ENCODE data around the gene EFNB2. TPM values are rescaled to one million over a fixed set of nuclear protein-coding genes. Genes with fewer than 3 reads are reported as not detected.

Gene EFNB2
- total and polyA plus RNA-seq, 9 donors: 3.7 to 33.2 (median 13.5) TPM

DNA sequence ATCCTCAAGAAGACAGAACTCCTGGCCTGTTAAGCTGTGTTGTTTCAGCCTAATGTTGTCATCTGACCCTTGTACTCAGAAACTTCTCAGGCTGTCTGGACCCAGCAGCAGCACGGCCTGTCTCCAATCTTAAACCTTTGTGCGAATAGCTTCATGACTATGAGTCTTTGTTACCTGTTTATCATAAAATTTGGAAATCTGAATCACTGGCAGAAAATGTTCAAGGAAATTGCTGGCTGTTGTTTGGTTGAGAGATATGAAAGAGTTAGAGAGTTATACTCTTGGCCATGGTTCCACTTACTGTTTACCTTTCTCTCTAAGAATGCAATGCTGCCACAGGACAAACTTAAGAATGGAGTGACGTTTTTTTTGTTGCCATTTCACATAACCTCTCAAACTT is 59.6 kb downstream of the EFNB2 start:
- TF ChIP-seq POLR2A (IDR thresholded peaks at IDR 0.05): no peak
- TF ChIP-seq, protein P1, sequence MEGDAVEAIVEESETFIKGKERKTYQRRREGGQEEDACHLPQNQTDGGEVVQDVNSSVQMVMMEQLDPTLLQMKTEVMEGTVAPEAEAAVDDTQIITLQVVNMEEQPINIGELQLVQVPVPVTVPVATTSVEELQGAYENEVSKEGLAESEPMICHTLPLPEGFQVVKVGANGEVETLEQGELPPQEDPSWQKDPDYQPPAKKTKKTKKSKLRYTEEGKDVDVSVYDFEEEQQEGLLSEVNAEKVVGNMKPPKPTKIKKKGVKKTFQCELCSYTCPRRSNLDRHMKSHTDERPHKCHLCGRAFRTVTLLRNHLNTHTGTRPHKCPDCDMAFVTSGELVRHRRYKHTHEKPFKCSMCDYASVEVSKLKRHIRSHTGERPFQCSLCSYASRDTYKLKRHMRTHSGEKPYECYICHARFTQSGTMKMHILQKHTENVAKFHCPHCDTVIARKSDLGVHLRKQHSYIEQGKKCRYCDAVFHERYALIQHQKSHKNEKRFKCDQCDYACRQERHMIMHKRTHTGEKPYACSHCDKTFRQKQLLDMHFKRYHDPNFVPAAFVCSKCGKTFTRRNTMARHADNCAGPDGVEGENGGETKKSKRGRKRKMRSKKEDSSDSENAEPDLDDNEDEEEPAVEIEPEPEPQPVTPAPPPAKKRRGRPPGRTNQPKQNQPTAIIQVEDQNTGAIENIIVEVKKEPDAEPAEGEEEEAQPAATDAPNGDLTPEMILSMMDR (IDR thresholded peaks at IDR 0.05): no peak
- no peak for TF ChIP-seq EP300 (IDR thresholded peaks at IDR 0.05)
- H3K9me3 ChIP-seq: no peaks in the 10 kb centered on the region
- intact Hi-C loops (cut with DNase I): no loop called here
- no peak for DNase-seq
- no peak overlapping the region for H3K4me3 ChIP-seq
- H3K4me1 ChIP-seq (ENCODE audit: insufficient read depth): no peaks in the 10 kb centered on the region
- WGBS, 3 donors: 67 to 77% (median 70%) methylated on average over 3 of the region's 3 CpGs
- H3K27ac ChIP-seq: no peak overlapping the region
- no peaks in the 10 kb centered on the region for H3K36me3 ChIP-seq
- H3K27me3 ChIP-seq: no peaks in the 10 kb centered on the region

DNA sequence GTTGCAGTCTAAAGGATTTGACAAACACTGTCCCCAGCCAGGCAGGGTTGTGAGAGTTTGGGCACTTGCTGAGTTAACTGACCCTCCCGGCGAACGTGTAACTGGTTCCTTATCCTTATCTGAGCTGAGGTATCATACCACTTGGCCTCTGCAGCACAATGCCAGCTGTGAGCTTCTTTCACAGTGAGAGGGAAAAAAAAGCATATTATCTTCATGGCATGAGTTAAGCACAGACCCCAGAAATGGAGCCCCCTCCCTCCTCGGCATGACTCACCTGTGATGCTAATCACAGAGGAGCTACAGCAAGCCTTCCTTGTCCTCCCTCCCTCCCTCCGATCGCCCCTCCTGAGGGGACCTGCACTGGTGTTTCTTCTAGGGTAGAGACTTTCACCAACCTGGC is 60.5 kb downstream of the EFNB2 start:
- Histone ChIP-seq H3K27me3 (no peaks in the 10 kb centered on the region), H3K4me1 (ENCODE audit: insufficient read depth) (no peaks in the 10 kb centered on the region), H3K4me3 (no peak overlapping the region), H3K36me3 (no peaks in the 10 kb centered on the region), H3K9me3 (no peaks in the 10 kb centered on the region), H3K27ac (no peak overlapping the region)
- no peak for DNase-seq
- 76 to 84% (median 77%) methylated on average over 6 of the region's 6 CpGs for WGBS, 3 donors
- TF ChIP-seq, protein P1 (IDR thresholded peaks at IDR 0.05): no peak
- TF ChIP-seq POLR2A (IDR thresholded peaks at IDR 0.05) (no peak), EP300 (IDR thresholded peaks at IDR 0.05) (no peak)
- intact Hi-C loops (cut with DNase I): no loop called here

- Histone ChIP-seq H3K36me3 (no peaks in the 10 kb centered on the region), H3K27me3 (no peaks in the 10 kb centered on the region), H3K4me1 (ENCODE audit: insufficient read depth) (no peaks in the 10 kb centered on the region), H3K27ac (no peak overlapping the region), H3K9me3 (no peaks in the 10 kb centered on the region), H3K4me3 (no peak overlapping the region)
- 92 to 98% (median 95%) methylated on average over 9 of the region's 9 CpGs for WGBS, 3 donors
- intact Hi-C loops (cut with DNase I): no loop called here
- TF ChIP-seq EP300 (IDR thresholded peaks at IDR 0.05) (no peak), POLR2A (IDR thresholded peaks at IDR 0.05) (no peak)
- TF ChIP-seq, protein P1 (IDR thresholded peaks at IDR 0.05): no peak
- DNase-seq: no peak
Observed at GRCh38 chr13:106473154-106473553, 62.3 kb downstream of the EFNB2 start.

DNA sequence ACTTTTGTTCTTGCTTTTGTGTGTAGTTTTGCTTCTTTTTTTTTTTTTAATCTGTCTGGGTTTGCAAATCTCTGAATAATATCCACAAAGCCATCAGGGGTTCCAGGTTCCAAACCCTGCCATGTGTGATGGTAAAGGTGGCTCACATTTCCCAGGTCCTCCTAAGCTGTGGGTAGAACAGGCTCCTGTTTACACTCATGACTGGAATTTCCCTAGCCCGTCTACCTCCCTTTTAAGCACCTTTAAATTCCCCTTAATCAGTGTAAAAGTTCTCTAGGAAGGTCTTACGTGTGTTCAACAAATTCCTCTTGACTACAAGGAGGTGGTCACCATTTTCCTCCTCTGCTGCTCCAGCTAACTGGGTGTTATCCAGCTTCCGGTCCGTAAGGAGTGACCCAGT is 62.8 kb downstream of the EFNB2 start:
- TF ChIP-seq EP300 (IDR thresholded peaks at IDR 0.05) (no peak), POLR2A (IDR thresholded peaks at IDR 0.05) (no peak)
- TF ChIP-seq, protein P1 (IDR thresholded peaks at IDR 0.05): no peak
- Histone ChIP-seq H3K4me1 (ENCODE audit: insufficient read depth) (no peaks in the 10 kb centered on the region), H3K27ac (no peak overlapping the region), H3K4me3 (no peak overlapping the region), H3K9me3 (no peaks in the 10 kb centered on the region), H3K27me3 (no peaks in the 10 kb centered on the region), H3K36me3 (no peaks in the 10 kb centered on the region)
- intact Hi-C loops (cut with DNase I): no loop called here
- WGBS, 3 donors: 87 to 95% (median 92%) methylated on average over 4 of the region's 4 CpGs
- no peak for DNase-seq

All from ovary (tissue), 9 donors.